A673 (cell line): ENCODE results near the gene HSPG2. TPM values are rescaled to one million over a fixed set of nuclear protein-coding genes. Genes with fewer than 3 reads are reported as not detected.

Experiments used
- BruUV-seq: library from RNA; stranded (reverse); fragments of 400-500 nt; replicated peaks from 2 replicates; lab custom pipeline; 2021; lab: Mats Ljungman, UMichigan
- CTCF ChIA-PET: fragments of 300-600 bp; sonication (Branson Sonifier 250); formaldehyde crosslinking; loops from one replicate; lab custom pipeline; 2022; ENCODE audit warnings: antibody characterized with exemption; lab: Charles Lee
- POLR2A ChIA-PET: fragments of 300-600 bp; sonication (Branson Sonifier 250); formaldehyde crosslinking; loops from one replicate; lab custom pipeline; 2022; ENCODE audit warnings: antibody characterized with exemption; ENCODE audit not compliant: low non-redundant PET; lab: Charles Lee
- DNase-seq: peaks from one replicate; pipeline ENCODE4 v3.0.0-alpha.2; 2015; ENCODE audit warnings: low spot score
- H3K27ac ChIP-seq: fragments of 200-600 bp; sonication (generic); 2 replicates; pipeline ENCODE4 v1.5.1; 2016; ENCODE audit warnings: mixed run types, low read depth, mild to moderate bottlenecking, mixed read lengths, antibody characterized with exemption, low read length; ENCODE audit not compliant: poor library complexity, severe bottlenecking
- H3K27me3 ChIP-seq: fragments of 200-600 bp; sonication (generic); replicated peaks from 2 replicates; pipeline ENCODE4 v1.6.1; 2017; ENCODE audit warnings: mixed run types, low read depth, mild to moderate bottlenecking, mixed read lengths, antibody characterized with exemption, low read length; ENCODE audit not compliant: insufficient read depth, poor library complexity
- H3K36me3 ChIP-seq: fragments of 200-600 bp; sonication (generic); 2 replicates; pipeline ENCODE4 v1.6.1; 2016; ENCODE audit warnings: mixed run types, mild to moderate bottlenecking, mixed read lengths, antibody characterized with exemption, low read length; ENCODE audit not compliant: insufficient read depth, poor library complexity, severe bottlenecking
- H3K4me1 ChIP-seq: fragments of 200-600 bp; sonication (generic); 2 replicates; pipeline ENCODE4 v1.6.1; 2017; ENCODE audit warnings: mixed run types, mild to moderate bottlenecking, mixed read lengths, antibody characterized with exemption, low read length; ENCODE audit not compliant: insufficient read depth, poor library complexity, severe bottlenecking
- H3K4me3 ChIP-seq: fragments of 200-600 bp; sonication (generic); 2 replicates; pipeline ENCODE4 v1.5.1; 2016; ENCODE audit warnings: low read depth, mixed run types, mild to moderate bottlenecking, mixed read lengths, low read length; ENCODE audit not compliant: poor library complexity, severe bottlenecking
- H3K9me3 ChIP-seq: fragments of 200-600 bp; sonication (generic); 2 replicates; pipeline ENCODE4 v1.6.1; 2016; ENCODE audit warnings: mixed run types, low read depth, mild to moderate bottlenecking, mixed read lengths, antibody characterized with exemption, low read length; ENCODE audit not compliant: poor library complexity, severe bottlenecking
- EZH2 ChIP-seq: fragments of 200-600 bp; sonication (generic); IDR thresholded peaks from 2 replicates; pipeline ENCODE4 v1.6.1; 2017; ENCODE audit warnings: borderline replicate concordance, low read depth, mild to moderate bottlenecking, mixed read lengths, antibody characterized with exemption, low read length; ENCODE audit not compliant: poor library complexity, severe bottlenecking
- intact Hi-C: fragments of 100-400 bp; cut with micrococcal nuclease; formaldehyde crosslinking; loops from one replicate; pipeline ENCODE4 v1.10.0; 2022; ENCODE audit not compliant: unreplicated experiment
- total RNA-seq: library from RNA; stranded (reverse); gene quantifications from 2 replicates; pipeline ENCODE4 v1.2.3, GENCODE V29; 2021
- TF ChIP-seq, protein P1 (sequence below): fragments of 300-800, 200-600 bp; sonication (generic); conservative IDR thresholded peaks from 2 replicates; pipeline ENCODE4 v1.5.1; 2017; ENCODE audit warnings: low read depth, mild to moderate bottlenecking, antibody characterized with exemption, low read length, moderate library complexity, mixed read lengths

The HSPG2 gene
- total RNA-seq, 1 experiment from 2014 or later: 10.4 TPM

DNA sequence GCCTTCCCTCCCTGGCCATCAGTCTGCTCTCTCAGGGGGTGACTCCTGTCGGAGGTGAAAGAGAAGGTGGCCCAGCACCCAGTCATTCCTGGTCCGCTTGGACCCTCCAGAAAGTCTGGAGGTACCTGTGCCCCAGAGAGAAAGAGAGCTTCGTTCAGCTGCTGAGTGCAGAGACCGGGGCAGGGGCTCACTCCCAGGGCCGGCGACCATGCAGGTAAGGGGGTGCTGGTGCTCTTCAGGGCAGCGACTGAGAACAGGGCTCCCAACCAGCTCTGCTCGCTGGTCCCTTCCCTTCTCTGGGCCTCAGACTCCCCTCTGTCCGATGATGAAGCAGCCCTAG is 30.1 kb downstream of the HSPG2 start:
- ChIA-PET CTCF (no interaction called here), POLR2A (no interaction called here)
- no peak for DNase-seq
- no peaks in the 10 kb centered on the region for H3K4me1 ChIP-seq
- intact Hi-C loops: no loop called here
- no peaks in the 10 kb centered on the region for H3K27me3 ChIP-seq
- H3K27ac ChIP-seq: no peak overlapping the region
- BruUV-seq: no TSS peak
- TF ChIP-seq EZH2: no peak
- TF ChIP-seq, protein P1, sequence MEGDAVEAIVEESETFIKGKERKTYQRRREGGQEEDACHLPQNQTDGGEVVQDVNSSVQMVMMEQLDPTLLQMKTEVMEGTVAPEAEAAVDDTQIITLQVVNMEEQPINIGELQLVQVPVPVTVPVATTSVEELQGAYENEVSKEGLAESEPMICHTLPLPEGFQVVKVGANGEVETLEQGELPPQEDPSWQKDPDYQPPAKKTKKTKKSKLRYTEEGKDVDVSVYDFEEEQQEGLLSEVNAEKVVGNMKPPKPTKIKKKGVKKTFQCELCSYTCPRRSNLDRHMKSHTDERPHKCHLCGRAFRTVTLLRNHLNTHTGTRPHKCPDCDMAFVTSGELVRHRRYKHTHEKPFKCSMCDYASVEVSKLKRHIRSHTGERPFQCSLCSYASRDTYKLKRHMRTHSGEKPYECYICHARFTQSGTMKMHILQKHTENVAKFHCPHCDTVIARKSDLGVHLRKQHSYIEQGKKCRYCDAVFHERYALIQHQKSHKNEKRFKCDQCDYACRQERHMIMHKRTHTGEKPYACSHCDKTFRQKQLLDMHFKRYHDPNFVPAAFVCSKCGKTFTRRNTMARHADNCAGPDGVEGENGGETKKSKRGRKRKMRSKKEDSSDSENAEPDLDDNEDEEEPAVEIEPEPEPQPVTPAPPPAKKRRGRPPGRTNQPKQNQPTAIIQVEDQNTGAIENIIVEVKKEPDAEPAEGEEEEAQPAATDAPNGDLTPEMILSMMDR: no peak
- no peaks in the 10 kb centered on the region for H3K36me3 ChIP-seq
- H3K9me3 ChIP-seq: no peaks in the 10 kb centered on the region
- H3K4me3 ChIP-seq: no peak overlapping the region

DNA sequence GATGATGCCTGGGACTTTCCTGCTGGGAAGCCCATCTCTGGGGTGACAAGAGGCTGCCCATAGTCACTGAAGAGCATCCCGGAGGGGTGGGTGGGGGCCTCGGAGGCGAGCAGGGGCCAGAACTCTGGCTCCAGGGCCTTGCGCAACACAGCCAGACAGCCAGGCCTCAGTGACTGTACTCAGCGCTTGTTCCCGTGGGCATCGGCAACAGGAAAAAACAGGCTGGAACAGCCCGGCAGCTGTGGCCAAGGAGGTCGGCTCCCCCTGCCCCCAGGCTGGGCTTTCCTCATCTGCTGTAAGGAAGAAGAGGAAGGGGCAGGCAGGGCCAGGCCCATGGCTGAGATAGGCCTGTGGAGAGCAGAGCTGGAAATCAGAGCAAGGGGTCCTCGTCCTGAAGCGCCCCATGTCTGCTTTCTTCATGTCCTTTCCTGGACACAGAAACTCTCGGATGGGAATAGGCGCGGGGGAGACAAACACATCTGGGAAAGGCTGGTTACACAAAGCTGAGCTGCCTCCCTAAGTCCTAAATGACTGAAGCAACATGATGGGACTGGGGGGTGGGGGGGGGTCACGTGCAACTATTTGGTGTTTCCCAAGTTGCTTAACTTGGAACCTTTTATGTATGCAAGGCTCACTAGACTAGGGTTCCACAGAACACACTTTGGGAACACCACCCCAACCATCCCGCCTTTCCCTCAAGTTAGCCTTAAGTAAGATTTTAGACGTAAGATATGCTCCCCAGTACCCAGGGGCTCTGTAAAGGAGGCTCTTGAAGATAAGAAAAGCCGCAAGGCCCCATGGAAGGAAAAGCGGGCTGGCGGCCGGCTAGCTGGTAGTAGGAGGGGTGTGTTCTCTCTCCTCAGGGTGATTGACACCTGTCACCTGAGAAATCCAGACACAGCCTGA is 30.7 kb downstream of the HSPG2 start:
- BruUV-seq: no TSS peak
- Histone ChIP-seq H3K9me3 (no peaks in the 10 kb centered on the region), H3K27ac (no peak overlapping the region), H3K4me3 (no peak overlapping the region), H3K36me3 (no peaks in the 10 kb centered on the region), H3K27me3 (no peaks in the 10 kb centered on the region), H3K4me1 (no peaks in the 10 kb centered on the region)
- CTCF ChIA-PET: no interaction called here
- intact Hi-C loops: no loop called here
- no peak for TF ChIP-seq EZH2
- TF ChIP-seq, protein P1: no peak
- POLR2A ChIA-PET: no interaction called here
- no peak for DNase-seq

DNA sequence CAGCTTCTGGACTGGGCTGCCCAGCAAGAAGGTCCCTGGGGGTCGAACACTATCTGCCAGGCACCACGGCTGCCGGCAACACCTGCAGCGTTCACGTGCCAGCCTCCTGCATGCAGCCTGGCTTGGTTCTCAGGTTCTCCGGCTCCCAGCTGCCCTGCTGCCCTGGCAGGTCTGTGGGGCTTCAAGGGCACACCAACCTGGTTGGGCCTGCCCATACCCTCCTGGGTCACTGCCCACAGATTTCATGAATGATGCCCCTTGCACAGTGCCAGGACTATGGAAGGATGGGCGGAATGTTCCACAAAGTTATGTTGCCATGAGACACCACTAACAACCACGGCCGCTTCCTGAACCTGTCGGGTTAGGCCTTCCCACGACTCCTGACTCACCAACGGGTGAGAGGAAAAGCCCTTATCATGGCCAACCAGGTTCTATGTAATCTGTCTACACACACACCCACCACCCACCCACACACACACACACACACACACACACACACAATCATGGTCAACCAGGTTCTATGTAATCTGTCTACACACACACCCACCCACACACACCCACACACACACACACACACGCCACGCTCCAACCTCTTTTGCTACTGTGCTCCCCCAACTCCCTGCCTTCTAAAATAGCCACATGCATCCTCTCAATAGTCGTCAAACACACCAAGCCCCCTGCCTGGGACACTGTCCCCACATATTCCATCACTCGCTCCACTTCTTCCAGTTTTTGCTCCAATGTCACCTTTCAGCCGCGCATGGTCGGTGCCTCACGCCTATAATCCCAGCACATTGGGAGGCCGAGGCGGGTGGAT is 32.2 kb downstream of the HSPG2 start:
- H3K27me3 ChIP-seq: no peaks in the 10 kb centered on the region
- H3K4me3 ChIP-seq: no peak overlapping the region
- DNase-seq: no peak
- H3K4me1 ChIP-seq: no peaks in the 10 kb centered on the region
- no peak overlapping the region for H3K27ac ChIP-seq
- intact Hi-C loops: no loop called here
- TF ChIP-seq, protein P1: no peak
- no peak for TF ChIP-seq EZH2
- ChIA-PET POLR2A (no interaction called here), CTCF (no interaction called here)
- no peaks in the 10 kb centered on the region for H3K9me3 ChIP-seq
- H3K36me3 ChIP-seq: no peaks in the 10 kb centered on the region
- BruUV-seq: no TSS peak
